ENCODE data around the gene ROGDI. TPM values are rescaled to one million over a fixed set of nuclear protein-coding genes. Genes with fewer than 3 reads are reported as not detected.
"Not testable (repeated sequence)": the region's sequence is repeated elsewhere in the genome, so short reads cannot be mapped to it uniquely, and the experiment has no call there.

ROGDI gene
- total RNA-seq, 4 donors from 2014 or later: 9.8 to 16.1 (median 12.2) TPM

DNA sequence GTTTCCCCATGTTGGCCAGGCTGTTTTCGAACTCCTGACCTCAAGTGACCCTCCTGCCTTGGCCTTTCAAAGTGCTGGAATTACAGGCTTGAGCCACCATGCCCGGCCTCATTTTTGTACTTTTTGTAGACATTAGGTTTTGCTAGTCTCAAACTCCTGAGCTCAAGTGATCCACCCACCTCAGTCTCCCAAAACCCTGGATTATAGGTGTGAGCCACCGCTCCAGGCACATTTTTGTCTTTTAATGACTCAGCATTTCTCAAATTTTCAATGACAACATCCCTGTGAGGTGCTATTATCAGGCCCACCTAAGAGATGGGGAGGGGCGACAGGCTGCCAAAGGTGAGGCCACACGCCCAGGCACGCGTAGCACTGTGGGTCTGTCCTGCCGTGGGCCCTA lies 15.4 kb downstream of the ROGDI start:
- no peak for DNase-seq (ENCODE audit: low spot score in 2 of 2)
- WGBS: 79% methylated on average over 8 of the region's 8 CpGs
- Histone ChIP-seq H3K4me1 (no peaks in the 10 kb centered on the region), H3K4me3 (no peak overlapping the region), H3K27me3 (no peaks in the 10 kb centered on the region), H3K36me3 (no peaks in the 10 kb centered on the region), H3K27ac (no peak overlapping the region), H3K9me3 (no peaks in the 10 kb centered on the region)
- TF ChIP-seq, protein P1, sequence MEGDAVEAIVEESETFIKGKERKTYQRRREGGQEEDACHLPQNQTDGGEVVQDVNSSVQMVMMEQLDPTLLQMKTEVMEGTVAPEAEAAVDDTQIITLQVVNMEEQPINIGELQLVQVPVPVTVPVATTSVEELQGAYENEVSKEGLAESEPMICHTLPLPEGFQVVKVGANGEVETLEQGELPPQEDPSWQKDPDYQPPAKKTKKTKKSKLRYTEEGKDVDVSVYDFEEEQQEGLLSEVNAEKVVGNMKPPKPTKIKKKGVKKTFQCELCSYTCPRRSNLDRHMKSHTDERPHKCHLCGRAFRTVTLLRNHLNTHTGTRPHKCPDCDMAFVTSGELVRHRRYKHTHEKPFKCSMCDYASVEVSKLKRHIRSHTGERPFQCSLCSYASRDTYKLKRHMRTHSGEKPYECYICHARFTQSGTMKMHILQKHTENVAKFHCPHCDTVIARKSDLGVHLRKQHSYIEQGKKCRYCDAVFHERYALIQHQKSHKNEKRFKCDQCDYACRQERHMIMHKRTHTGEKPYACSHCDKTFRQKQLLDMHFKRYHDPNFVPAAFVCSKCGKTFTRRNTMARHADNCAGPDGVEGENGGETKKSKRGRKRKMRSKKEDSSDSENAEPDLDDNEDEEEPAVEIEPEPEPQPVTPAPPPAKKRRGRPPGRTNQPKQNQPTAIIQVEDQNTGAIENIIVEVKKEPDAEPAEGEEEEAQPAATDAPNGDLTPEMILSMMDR (IDR thresholded peaks at IDR 0.05): no peak
- no peak for TF ChIP-seq EP300 (IDR thresholded peaks at IDR 0.05)
- TF ChIP-seq POLR2A (IDR thresholded peaks at IDR 0.05): no peak
- TF ChIP-seq POLR2AphosphoS5 (IDR thresholded peaks at IDR 0.05): no peak

DNA sequence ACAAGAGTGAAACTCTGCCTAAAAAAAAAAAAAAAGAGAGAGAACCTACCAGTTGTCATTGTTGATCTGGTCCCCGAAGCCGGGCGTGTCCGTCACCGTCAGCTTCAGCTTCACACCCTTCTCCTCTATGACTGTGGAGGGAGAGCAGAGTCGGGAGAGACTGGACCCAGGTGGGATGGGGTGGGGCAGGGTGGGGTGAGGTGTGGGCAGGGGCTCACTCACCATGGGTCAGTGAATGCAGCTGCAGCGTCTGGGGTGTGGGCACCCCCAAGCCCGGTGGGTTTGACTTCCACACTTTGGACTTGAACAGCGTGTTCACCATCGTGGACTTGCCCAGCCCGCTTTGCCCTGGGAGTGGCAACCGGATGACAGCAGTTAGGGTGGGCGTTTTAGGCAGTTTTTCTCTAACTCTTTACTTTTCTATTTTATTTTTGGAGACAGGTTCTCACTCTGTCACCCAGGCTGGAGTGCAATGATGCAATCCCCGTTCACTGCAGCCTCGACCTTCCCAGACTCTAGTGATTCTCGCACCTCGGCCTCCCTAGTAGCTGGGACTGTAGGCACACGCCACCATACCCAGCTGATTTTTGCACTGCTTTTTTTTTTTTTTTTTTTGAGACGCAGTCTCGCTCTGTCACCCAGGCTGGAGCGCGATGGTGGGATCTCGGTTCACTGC lies 16.5 kb downstream of the ROGDI start:
- 90% methylated on average over 23 of the region's 23 CpGs for WGBS

DNA sequence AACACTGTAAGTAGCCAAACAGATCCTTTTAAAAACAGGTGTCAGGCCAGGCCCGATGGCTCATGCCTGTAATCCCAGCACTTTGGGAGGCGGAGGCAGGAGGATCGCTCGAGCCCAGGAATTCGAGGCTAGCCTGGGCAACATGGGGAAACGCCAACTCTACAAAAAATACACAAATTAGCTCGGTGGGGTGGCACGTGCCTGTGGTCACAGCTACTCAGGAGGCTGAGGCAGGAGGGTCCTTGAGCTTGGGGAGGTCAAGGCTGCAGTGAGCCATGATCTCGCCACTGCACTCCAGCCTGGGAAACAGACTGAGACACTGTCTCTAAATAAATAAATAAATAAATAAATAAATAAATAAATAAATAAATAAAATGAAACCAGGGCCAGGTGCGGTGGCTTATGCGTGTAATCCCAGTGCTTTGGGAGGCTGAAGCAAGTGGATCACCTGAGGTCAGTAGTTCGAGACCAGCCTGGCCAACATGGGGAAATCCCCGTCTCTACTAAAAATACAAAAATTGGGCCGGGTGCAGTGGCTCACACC lies 17.9 kb downstream of the ROGDI start:
- not testable (repeated sequence) for H3K27me3 ChIP-seq; H3K4me1 ChIP-seq; H3K27ac ChIP-seq; DNase-seq (ENCODE audit: low spot score in 2 of 2); H3K9me3 ChIP-seq; H3K36me3 ChIP-seq; H3K4me3 ChIP-seq
- 96% methylated on average over 14 of the region's 14 CpGs for WGBS

More for the DNA sequence above, 16.5 kb downstream of the ROGDI start:
- Histone ChIP-seq H3K36me3 (no peaks in the 10 kb centered on the region), H3K4me3 (no peak overlapping the region), H3K27ac (no peak overlapping the region), H3K4me1 (no peaks in the 10 kb centered on the region), H3K27me3 (no peaks in the 10 kb centered on the region), H3K9me3 (no peaks in the 10 kb centered on the region)
- no peak for DNase-seq (ENCODE audit: low spot score in 2 of 2)
- TF ChIP-seq POLR2AphosphoS5 (IDR thresholded peaks at IDR 0.05): no peak
- TF ChIP-seq, protein P1 (IDR thresholded peaks at IDR 0.05): no peak

DNA sequence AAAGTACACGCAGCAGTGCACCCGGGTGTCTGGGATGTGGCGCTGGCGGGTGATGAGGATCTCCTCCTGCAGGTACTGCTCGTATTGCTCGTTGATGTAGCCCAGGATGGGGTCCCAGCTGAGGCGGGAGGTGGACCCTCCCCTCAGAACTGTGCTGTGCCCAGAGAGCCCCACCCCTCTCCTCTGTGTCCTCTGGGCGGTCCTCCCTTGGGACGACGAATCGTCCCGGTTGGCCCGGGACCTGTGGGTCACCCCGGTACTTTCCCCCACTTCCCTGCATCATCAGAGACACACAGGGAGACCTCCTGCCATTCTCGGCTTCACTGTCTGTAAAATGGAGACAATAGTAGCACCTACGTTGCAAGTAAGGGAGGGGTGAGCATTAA lies 18.5 kb downstream of the ROGDI start:
- 78% methylated on average over 12 of the region's 16 CpGs for WGBS

DNA sequence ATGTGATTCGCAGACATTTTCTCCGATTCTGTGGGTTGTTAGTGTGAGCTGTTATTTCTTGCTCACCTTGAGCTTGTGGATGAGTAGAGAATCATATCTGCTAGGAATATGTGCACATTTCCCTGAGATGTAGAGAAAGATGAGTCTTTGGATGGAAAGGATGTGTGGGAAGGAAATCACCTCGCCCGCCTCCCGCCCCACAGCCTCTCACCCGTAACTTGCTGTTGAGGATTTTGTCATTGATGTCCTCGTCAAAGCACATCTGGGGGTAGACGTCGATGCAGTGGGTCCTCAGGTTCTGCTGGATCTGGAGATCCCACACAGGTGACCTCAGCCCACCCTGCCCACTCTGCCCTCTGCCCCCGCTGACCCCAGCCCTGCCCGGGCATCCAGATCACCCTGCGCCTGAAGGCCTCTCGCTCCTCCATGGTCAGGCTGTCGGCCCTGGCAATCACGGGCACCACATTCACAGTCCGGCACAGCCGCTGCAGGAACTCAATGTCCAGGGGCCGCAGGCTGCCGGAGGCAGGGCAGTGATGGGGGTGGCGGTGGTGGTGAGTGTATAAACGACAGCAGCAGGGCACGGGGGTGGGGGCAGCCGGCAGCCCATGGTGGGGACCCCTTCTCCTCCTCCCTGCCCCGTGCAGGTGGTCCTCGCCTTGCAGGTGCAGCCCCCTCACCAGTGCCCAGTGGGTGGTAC lies 19.0 kb downstream of the ROGDI start:
- Histone ChIP-seq H3K27ac (no peak overlapping the region), H3K9me3 (no peaks in the 10 kb centered on the region), H3K36me3 (no peaks in the 10 kb centered on the region), H3K4me1 (no peaks in the 10 kb centered on the region), H3K4me3 (no peak overlapping the region), H3K27me3 (no peaks in the 10 kb centered on the region)
- no peak for DNase-seq (ENCODE audit: low spot score in 2 of 2)
- no peak for TF ChIP-seq EP300 (IDR thresholded peaks at IDR 0.05)
- TF ChIP-seq, protein P1 (IDR thresholded peaks at IDR 0.05): no peak
- no peak for TF ChIP-seq POLR2AphosphoS5 (IDR thresholded peaks at IDR 0.05)
- TF ChIP-seq POLR2A (IDR thresholded peaks at IDR 0.05): no peak
- 88% methylated on average over 17 of the region's 25 CpGs for WGBS

More for the DNA sequence above, 18.5 kb downstream of the ROGDI start:
- no peaks in the 10 kb centered on the region for H3K27me3 ChIP-seq
- no peaks in the 10 kb centered on the region for H3K9me3 ChIP-seq
- H3K27ac ChIP-seq: no peak overlapping the region
- no peak for TF ChIP-seq POLR2A (IDR thresholded peaks at IDR 0.05)
- no peak for TF ChIP-seq EP300 (IDR thresholded peaks at IDR 0.05)
- TF ChIP-seq, protein P1 (IDR thresholded peaks at IDR 0.05): no peak
- TF ChIP-seq POLR2AphosphoS5 (IDR thresholded peaks at IDR 0.05): no peak
- no peak overlapping the region for H3K4me3 ChIP-seq
- DNase-seq (ENCODE audit: low spot score in 2 of 2): no peak
- H3K36me3 ChIP-seq: no peaks in the 10 kb centered on the region
- H3K4me1 ChIP-seq: no peaks in the 10 kb centered on the region

Measured in suprapubic skin (tissue), 4 donors.